SK-N-SH treated with all-trans-retinoic acid at 6 μM for 48 hours (cell line): ENCODE measurements around the gene HSD3B1.
"Not testable (repeated sequence)": the region's sequence is repeated elsewhere in the genome, so short reads cannot be mapped to it uniquely, and the experiment has no call there.

Experiments used
- ATAC-seq: fragments of 200-7000 bp; cut with Tn5 transposase; 3 replicates; pipeline ENCODE4 v1.9.1; 2020; ENCODE audit warnings: mild to moderate bottlenecking, moderate library complexity
- ARNTL ChIP-seq: fragments of 450-650 bp; formaldehyde crosslinking; IDR thresholded peaks from 2 replicates; pipeline ENCODE4 v1.5.0; 2020; ENCODE audit warnings: low read depth, mild to moderate bottlenecking, moderate library complexity, borderline replicate concordance
- BACH2 ChIP-seq: fragments of 250-450 bp; sonication (Bioruptor Pico); IDR thresholded peaks from 2 replicates; pipeline ENCODE4 v1.9.0; 2021; ENCODE audit warnings: mild to moderate bottlenecking, borderline replicate concordance
- CSDC2 ChIP-seq: fragments of 250-450 bp; sonication (Bioruptor Pico); IDR thresholded peaks from 2 replicates; pipeline ENCODE4 v1.5.0; 2020; ENCODE audit warnings: mild to moderate bottlenecking, moderate library complexity
- ESRRG ChIP-seq: fragments of 250-450 bp; sonication (Bioruptor Pico); IDR thresholded peaks from 2 replicates; pipeline ENCODE4 v1.6.1; 2021; ENCODE audit warnings: mild to moderate bottlenecking
- GLIS3 ChIP-seq: fragments of 250-450 bp; sonication (Bioruptor Pico); IDR thresholded peaks from 2 replicates; pipeline ENCODE4 v1.5.0; 2020; ENCODE audit warnings: mild to moderate bottlenecking, moderate library complexity
- ISL1 ChIP-seq: fragments of 250-450 bp; sonication (Bioruptor Pico); IDR thresholded peaks from 2 replicates; pipeline ENCODE4 v2.1.2; 2022; ENCODE audit warnings: mild to moderate bottlenecking, moderate library complexity
- OSR1 ChIP-seq: fragments of 250-450 bp; sonication (Bioruptor Pico); IDR thresholded peaks from 2 replicates; pipeline ENCODE4 v1.8.0; 2022; ENCODE audit warnings: moderate library complexity, mild to moderate bottlenecking, inconsistent platforms
- PPARA ChIP-seq: fragments of 250-450 bp; sonication (Bioruptor Pico); IDR thresholded peaks from 2 replicates; pipeline ENCODE4 v1.5.0; 2020; ENCODE audit warnings: mild to moderate bottlenecking, borderline replicate concordance
- RARB ChIP-seq: fragments of 250-450 bp; sonication (Bioruptor Pico); IDR thresholded peaks from 2 replicates; pipeline ENCODE4 v1.8.0; 2021; ENCODE audit warnings: mild to moderate bottlenecking, moderate library complexity
- TCF4 ChIP-seq: fragments of 250-450 bp; sonication (Bioruptor Pico); IDR thresholded peaks from 2 replicates; pipeline ENCODE4 v1.8.0; 2021; ENCODE audit warnings: mild to moderate bottlenecking, moderate library complexity, borderline replicate concordance
- TOX ChIP-seq: fragments of 250-450 bp; sonication (Bioruptor Pico); IDR thresholded peaks from 2 replicates; pipeline ENCODE4 v1.8.0; 2021; ENCODE audit warnings: mild to moderate bottlenecking, moderate library complexity, borderline replicate concordance
- ZC3H10 ChIP-seq: fragments of 250-450 bp; sonication (Bioruptor Pico); IDR thresholded peaks from 2 replicates; pipeline ENCODE4 v1.5.1; 2021; ENCODE audit warnings: mild to moderate bottlenecking, moderate library complexity
- ZFP3 ChIP-seq: fragments of 250-450 bp; sonication (Bioruptor Pico); IDR thresholded peaks from 2 replicates; pipeline ENCODE4 v1.5.0; 2020; ENCODE audit warnings: mild to moderate bottlenecking, moderate library complexity
- ZFP30 ChIP-seq: fragments of 450-650 bp; formaldehyde crosslinking; IDR thresholded peaks from 2 replicates; pipeline ENCODE4 v1.5.0; 2022; ENCODE audit warnings: mild to moderate bottlenecking, moderate library complexity
- ZNF565 ChIP-seq: fragments of 450-650 bp; formaldehyde crosslinking; conservative IDR thresholded peaks from 2 replicates; pipeline ENCODE4 v1.5.0; 2020; ENCODE audit warnings: low read depth, mild to moderate bottlenecking, moderate library complexity
- ZNF70 ChIP-seq: fragments of 450-650 bp; formaldehyde crosslinking; IDR thresholded peaks from 2 replicates; pipeline ENCODE4 v1.5.0; 2020; ENCODE audit warnings: mild to moderate bottlenecking, moderate library complexity
- ZNF8 ChIP-seq: fragments of 450-650 bp; formaldehyde crosslinking; IDR thresholded peaks from 2 replicates; pipeline ENCODE4 v1.5.0; 2020; ENCODE audit warnings: mild to moderate bottlenecking, moderate library complexity
- TF ChIP-seq, protein P1 (sequence below): fragments of 250-450 bp; sonication (Bioruptor Pico); IDR thresholded peaks from 2 replicates; pipeline ENCODE4 v1.5.1; 2021; ENCODE audit warnings: mild to moderate bottlenecking, moderate library complexity
- TF ChIP-seq, protein P2 (sequence below): fragments of 250-450 bp; sonication (Bioruptor Pico); IDR thresholded peaks from 2 replicates; pipeline ENCODE4 v1.8.0; 2021; ENCODE audit warnings: low read depth, mild to moderate bottlenecking, moderate library complexity, borderline replicate concordance
- TF ChIP-seq, protein P3 (sequence below): fragments of 250-450 bp; sonication (Bioruptor Pico); IDR thresholded peaks from 2 replicates; pipeline ENCODE4 v1.8.0; 2020; ENCODE audit warnings: mild to moderate bottlenecking, moderate library complexity, borderline replicate concordance
- TF ChIP-seq, protein P4 (sequence below): fragments of 250-450 bp; sonication (Bioruptor Pico); IDR thresholded peaks from 2 replicates; pipeline ENCODE4 v1.5.1; 2020; ENCODE audit warnings: low read depth, mild to moderate bottlenecking, moderate library complexity

HSD3B1 gene

DNA sequence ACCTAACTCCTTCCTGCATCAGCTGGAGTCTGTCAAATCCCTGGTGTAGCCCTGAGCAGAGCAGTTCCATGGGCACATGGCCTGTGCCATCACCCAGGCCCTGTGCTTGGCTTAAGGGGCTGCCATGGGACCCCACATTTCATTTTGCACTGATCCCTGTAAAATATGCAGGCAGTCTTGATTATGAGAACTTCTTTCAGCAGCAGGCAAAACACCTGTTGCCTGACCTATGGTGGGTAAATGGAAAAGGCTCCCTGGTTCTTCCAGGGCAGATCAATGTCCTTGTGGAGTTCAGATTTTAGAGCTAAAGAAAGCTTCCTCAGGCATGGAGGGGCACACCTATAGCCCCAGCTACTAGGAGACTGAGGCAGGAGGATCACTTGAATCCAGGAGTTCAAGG, 44.2 kb downstream of the HSD3B1 start:
- no peak for ATAC-seq
- TF ChIP-seq, protein P1, sequence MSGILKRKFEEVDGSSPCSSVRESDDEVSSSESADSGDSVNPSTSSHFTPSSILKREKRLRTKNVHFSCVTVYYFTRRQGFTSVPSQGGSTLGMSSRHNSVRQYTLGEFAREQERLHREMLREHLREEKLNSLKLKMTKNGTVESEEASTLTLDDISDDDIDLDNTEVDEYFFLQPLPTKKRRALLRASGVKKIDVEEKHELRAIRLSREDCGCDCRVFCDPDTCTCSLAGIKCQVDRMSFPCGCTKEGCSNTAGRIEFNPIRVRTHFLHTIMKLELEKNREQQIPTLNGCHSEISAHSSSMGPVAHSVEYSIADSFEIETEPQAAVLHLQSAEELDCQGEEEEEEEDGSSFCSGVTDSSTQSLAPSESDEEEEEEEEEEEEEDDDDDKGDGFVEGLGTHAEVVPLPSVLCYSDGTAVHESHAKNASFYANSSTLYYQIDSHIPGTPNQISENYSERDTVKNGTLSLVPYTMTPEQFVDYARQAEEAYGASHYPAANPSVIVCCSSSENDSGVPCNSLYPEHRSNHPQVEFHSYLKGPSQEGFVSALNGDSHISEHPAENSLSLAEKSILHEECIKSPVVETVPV (CRISPR knock-in tag), result no peak
- no peak for TF ChIP-seq BACH2 (CRISPR knock-in tag)
- TF ChIP-seq, protein P2, sequence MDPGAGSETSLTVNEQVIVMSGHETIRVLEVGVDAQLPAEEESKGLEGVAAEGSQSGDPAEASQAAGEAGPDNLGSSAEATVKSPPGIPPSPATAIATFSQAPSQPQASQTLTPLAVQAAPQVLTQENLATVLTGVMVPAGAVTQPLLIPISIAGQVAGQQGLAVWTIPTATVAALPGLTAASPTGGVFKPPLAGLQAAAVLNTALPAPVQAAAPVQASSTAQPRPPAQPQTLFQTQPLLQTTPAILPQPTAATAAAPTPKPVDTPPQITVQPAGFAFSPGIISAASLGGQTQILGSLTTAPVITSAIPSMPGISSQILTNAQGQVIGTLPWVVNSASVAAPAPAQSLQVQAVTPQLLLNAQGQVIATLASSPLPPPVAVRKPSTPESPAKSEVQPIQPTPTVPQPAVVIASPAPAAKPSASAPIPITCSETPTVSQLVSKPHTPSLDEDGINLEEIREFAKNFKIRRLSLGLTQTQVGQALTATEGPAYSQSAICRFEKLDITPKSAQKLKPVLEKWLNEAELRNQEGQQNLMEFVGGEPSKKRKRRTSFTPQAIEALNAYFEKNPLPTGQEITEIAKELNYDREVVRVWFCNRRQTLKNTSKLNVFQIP, result no peak
- no peak for TF ChIP-seq TOX (CRISPR knock-in tag)
- TF ChIP-seq, protein P3, sequence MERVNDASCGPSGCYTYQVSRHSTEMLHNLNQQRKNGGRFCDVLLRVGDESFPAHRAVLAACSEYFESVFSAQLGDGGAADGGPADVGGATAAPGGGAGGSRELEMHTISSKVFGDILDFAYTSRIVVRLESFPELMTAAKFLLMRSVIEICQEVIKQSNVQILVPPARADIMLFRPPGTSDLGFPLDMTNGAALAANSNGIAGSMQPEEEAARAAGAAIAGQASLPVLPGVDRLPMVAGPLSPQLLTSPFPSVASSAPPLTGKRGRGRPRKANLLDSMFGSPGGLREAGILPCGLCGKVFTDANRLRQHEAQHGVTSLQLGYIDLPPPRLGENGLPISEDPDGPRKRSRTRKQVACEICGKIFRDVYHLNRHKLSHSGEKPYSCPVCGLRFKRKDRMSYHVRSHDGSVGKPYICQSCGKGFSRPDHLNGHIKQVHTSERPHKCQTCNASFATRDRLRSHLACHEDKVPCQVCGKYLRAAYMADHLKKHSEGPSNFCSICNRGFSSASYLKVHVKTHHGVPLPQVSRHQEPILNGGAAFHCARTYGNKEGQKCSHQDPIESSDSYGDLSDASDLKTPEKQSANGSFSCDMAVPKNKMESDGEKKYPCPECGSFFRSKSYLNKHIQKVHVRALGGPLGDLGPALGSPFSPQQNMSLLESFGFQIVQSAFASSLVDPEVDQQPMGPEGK (CRISPR knock-in tag), result no peak
- no peak for TF ChIP-seq GLIS3 (CRISPR knock-in tag)
- no peak for TF ChIP-seq ZNF70 (CRISPR knock-in tag)
- no peak for TF ChIP-seq CSDC2 (CRISPR knock-in tag)
- no peak for TF ChIP-seq ZNF565
- no peak for TF ChIP-seq ZFP3 (CRISPR knock-in tag)
- TF ChIP-seq, protein P4, sequence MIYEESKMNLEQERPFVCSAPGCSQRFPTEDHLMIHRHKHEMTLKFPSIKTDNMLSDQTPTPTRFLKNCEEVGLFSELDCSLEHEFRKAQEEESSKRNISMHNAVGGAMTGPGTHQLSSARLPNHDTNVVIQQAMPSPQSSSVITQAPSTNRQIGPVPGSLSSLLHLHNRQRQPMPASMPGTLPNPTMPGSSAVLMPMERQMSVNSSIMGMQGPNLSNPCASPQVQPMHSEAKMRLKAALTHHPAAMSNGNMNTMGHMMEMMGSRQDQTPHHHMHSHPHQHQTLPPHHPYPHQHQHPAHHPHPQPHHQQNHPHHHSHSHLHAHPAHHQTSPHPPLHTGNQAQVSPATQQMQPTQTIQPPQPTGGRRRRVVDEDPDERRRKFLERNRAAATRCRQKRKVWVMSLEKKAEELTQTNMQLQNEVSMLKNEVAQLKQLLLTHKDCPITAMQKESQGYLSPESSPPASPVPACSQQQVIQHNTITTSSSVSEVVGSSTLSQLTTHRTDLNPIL, result no peak
- no peak for TF ChIP-seq RARB (CRISPR knock-in tag)
- no peak for TF ChIP-seq ZNF8
- no peak for TF ChIP-seq OSR1 (CRISPR knock-in tag)
- no peak for TF ChIP-seq PPARA (CRISPR knock-in tag)

DNA sequence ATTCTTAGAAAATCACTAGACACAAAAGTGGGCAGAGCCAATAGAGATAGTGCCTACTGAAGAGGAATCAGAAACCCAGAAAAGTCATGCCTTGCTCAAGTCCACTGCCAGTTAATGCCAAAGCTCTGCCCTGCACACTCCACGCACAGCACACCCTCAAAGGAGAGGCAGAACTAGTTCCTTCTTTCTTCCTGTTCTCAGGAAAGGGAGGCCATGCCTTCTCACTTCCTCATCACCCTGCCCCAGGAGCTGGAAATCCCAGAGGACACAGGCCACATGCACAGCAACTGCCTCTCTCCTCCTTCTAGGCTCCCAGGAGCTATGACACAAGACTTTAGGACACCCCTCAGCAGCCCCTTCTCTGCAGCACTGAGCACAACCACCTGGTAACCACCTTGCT, 45.6 kb downstream of the HSD3B1 start:
- not testable (repeated sequence) for ATAC-seq

DNA sequence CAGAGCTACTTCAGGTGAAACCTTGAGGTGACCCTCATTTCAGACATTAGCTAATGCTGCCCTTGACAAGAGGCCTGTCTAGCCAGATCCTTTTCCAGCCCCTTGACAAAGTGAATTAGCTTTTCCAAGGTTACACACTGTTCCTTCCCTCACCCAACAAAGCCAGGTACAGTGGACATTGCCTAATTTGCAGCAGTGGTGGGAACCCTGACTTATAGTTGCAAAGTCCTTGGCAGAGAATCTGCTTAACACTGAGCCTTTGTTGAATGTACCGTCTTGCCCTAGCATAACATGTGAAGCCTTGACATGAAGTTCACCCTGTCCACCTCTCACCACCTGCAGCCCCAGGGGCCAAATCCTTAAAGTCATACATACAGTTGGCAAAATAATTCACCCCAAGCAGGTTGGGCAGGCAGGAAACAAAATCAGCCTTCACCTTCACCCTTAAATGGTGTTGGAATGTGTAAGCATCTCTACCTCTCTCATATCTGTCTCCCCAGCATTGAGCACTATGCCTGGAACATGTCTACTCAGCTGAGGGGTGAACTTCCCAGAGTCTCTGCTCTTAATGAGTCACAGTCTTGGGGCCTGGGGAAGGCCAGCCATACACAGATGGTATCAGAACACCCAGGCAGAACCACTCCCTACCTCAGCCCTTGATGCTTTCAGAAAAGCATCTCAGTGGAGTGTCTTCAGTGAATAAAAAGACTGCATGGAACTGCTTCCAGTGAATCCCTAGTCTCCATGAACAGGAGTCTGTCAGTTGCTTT, 46.5 kb downstream of the HSD3B1 start:
- not testable (repeated sequence) for ATAC-seq

DNA sequence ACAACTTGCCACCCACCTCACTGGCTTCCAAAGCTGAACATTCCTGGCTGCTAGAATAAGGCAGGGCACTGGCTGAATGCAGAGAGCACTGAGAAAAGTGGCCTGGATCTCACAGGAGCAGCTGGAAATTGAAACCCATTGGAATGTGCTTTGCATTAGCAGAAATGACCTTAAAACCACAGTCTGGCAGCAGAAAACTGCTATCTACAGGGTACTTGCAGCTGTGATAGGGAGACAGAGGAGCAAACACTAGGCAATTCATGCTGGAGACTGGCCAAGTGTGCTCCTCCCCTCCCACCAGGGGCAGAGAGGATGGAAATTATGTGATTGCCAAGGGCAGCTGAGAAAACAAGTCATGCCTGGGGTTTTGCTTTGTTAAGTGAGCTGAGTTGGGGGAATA, 47.2 kb downstream of the HSD3B1 start:
- 0 out of 2 replicates have a peak, but pooled peaks have one; percentile 30 for TF ChIP-seq TCF4 (CRISPR knock-in tag)
- TF ChIP-seq, protein P3 (CRISPR knock-in tag), result no peak
- peak; percentile 39 for ATAC-seq

DNA sequence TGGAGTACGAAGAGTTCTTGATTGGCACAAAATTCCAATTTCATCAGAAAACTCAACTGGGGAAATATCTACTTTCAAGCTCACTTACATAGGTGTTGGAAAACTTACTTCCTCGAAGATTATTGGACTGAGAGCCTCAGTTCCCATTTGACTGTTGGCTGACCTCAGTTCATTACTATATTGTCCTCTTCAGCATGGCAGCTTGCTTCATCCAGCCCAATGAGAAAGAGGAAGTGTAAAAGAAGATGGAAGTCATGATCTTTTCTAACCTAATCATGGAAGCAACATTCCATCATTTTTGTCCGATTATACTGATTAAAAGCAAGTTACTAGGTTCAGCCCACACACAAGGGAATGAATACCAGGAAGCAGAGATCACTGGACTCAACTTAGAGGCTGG, 49.4 kb downstream of the HSD3B1 start:
- no peak for ATAC-seq
- TF ChIP-seq, protein P4, result no peak
- no peak for TF ChIP-seq ARNTL (CRISPR knock-in tag)
- no peak for TF ChIP-seq ESRRG (CRISPR knock-in tag)
- no peak for TF ChIP-seq CSDC2 (CRISPR knock-in tag)
- no peak for TF ChIP-seq ZNF565
- TF ChIP-seq ZFP30 (CRISPR knock-in tag), result no peak
- TF ChIP-seq ZFP3 (CRISPR knock-in tag), result no peak
- TF ChIP-seq TOX (CRISPR knock-in tag), result no peak
- TF ChIP-seq RARB (CRISPR knock-in tag), result no peak
- TF ChIP-seq, protein P3 (CRISPR knock-in tag), result no peak
- TF ChIP-seq ISL1 (CRISPR knock-in tag), result no peak
- no peak for TF ChIP-seq ZC3H10 (CRISPR knock-in tag)
